HG03432 (cell line): ENCODE measurements around the gene RIMS3.

ENCODE experiments used
- ATAC-seq: cut with Tn5 transposase; IDR thresholded peaks from one replicate; pipeline ENCODE4 v1.9.1; 2021; ENCODE audit warnings: mild to moderate bottlenecking, moderate library complexity; ENCODE audit not compliant: unreplicated experiment

RIMS3 gene

DNA sequence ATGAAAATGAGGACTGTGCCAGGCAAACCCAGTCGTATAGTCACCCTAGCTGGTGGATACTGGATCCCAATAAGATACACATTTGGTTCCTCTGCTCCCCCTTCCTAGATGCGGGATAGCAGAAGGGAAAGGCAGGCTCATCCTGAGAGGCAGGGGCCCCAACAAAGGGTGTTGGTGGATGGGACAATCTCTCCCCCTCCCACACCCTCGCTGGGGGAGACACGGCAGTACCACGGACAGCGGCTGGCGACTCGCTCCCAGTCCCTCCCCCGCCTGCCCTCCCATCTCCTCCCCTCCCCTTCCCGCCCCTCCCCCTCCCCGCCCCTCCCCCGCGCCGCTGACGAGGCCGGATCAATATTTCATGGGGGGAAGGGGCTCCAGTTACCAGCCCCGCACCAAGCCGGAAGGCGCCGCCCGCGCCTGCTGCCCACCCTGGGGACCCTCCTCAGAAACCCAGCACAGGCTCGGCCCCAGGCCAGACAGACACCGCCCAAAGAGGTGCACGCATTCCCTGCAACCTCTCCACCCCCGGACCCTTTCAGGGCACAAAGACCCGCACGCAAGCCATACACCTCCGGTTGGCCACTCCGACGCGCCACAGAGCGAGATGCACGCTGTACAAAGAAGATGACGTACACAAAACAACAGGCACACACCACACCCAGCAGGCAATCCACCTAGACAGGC, 11.5 kb downstream of the RIMS3 start:
- no peak for ATAC-seq

DNA sequence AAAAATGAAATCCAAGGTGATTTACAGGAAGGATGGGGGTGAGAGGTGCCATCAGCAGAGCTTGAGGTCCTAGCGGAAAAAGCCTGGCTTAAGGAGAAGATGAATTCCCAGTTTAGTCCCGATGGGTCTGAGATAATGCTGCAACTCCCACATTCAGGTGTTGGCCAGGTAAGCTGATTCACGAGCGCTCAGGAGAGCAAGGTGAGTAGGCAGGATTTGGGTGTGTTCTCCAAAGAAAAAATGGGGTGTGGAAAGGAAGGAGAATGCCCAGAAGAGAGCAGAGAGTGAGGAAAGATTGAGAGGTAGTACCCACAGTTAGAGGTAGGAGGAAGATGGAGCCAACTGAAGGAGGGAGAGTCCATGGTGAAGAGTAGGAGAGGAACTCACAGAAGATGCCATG, 12.5 kb downstream of the RIMS3 start:
- ATAC-seq = no peak

DNA sequence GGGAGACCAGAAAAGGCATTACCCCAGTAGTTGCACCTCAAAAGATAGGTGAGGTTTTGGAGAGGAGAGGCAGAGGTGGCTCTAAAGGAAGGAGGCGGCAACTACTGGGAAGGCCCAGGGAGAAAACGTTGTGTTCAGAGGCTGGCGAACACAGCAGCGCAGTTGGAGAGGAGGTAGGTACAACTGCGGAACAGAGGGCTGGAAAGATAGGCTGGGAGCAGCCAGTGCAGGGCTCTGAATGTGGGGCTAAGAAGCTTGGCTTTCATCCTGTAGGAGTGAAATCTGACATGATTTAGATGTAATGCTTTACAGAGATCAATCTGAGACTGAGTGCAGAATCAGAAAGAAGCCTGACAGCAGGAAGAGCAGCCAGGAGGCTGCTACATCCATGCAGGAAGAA, 13.0 kb downstream of the RIMS3 start:
- ATAC-seq = no peak

DNA sequence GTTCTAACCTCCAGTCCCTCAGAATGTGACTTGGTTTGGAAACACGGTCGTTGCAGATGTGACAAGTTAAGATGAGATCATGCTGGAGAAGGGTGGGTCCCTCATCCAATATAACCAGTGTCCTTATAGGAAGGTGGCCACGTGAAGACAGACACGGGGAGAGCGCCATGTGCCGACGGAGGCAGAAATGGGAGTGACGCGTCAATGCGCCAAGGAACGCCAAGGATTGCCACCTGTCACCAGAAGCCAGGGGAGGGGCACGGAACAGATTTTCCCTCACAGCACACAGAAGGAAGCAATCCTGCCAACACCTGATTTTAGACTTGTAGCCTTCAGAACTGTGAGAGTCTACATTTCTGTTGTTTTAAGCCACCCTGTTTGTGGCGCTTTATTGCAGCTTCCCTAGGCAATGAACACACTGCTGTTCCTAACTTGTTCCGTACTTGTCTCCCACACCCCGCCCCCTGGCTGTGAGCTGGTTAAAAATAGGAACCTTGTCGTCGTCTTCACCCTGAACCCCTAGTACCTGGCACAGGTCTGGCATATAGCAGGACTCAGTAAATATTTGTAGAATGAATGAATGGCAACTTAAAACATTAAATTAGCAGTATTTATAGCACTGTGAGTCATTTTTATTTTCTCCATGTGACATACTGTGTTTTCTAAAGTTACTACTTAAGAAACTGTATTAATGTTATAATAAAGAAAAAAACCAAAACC, 14.2 kb downstream of the RIMS3 start:
- no peak for ATAC-seq

DNA sequence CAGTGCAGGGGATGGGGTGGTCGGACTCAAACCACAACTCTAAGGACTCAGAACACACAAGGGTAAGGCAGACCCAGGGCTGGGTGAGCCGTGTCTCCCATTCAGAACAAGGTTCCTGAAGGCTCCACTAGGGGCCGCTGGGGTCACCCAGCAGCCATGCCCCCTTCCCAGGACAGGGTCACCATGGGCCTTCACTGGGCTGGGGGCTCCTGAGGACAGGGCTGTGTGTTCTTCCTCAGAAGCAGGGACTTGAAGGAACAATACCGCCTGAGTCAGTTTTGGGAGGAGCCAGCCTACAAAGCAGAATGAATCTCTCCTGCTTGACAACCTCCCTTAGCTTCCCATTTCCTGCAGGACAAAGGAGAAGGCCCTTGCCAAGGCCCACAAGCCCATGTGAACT, 15.4 kb downstream of the RIMS3 start:
- no peak for ATAC-seq

DNA sequence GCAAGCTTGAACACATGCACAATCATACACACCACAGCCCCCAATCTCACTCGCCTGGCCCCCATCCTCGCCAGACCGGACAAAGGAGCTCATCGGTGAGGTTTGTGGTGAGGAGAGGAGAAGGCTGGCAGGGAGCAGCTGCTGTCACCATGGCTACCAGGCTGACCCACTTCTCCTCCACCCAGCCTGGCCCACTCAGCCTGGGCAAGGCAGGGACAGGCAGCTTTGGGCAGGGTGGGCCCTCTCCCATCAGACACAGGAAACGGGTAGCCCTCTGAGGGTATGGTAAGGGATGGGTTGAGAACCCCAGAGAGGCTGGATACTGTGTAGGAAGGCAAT, 15.9 kb downstream of the RIMS3 start:
- ATAC-seq = no peak

DNA sequence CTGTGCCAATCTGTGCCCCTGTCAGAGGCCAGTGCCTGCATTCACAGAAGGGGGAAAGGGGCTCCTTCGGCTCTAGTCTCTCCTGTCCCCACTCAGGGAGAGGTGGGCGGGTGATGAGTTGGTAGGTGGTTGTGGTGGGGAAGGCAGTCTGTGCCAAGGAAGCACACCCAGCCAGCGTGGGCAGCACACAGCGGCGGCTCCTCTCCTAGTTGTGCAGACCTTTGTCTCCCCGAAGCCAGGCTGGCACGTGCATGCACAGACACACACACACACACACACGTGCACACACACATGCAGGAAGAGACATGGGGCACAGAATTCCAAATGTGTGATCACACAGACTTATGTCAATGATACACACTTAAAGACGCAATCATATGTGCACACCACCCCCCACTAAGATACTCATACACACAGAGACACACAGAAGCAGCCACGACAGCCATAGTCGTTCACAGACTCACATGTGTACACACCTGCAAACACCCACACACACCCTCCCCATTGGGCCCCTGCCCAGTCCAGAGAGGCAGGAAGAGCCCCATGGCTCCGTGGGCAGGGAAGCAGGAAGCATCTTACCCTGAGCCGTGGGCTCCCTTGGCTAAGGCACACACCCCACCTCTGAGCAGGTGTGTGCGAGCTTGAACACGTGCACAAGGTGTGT, 16.4 kb downstream of the RIMS3 start:
- ATAC-seq = no peak

DNA sequence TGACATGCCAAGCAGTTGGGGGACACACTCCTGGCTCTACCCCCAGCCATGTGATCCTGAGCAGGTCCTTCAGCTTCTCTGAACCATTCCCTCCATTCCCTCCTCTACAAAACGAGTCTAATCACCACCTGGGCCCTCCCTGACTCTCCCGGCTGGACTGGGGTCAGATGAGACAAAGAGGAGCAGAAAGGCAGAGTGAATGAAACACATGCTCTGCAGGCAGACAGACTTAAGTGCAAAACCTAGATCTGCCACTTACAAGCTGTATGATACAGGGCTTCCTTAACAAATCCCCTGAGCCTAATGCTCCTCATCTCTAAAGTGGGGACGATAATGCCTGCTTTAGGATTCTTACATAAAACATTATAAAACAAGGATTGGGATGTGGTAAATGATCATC, 17.3 kb downstream of the RIMS3 start:
- ATAC-seq = no peak

DNA sequence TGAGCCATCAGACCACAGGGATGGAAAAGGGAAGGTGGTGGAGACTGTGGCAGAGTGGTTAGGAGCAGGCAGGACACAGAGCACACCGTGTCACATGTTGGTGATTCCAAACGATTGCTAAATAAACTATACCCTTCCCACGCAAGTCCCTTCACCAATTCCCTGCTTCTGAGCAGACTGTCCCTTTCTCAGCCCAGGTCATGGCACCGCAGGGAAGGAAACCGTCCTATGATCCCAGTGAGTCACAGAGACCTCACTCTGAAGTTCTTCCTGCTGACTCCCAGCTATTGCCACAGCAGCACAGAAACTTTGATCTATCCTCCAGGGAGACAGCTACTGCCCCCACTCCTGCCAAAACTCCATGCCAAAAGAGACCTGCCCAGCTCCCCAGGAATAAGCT, 19.2 kb downstream of the RIMS3 start:
- ATAC-seq = no peak

DNA sequence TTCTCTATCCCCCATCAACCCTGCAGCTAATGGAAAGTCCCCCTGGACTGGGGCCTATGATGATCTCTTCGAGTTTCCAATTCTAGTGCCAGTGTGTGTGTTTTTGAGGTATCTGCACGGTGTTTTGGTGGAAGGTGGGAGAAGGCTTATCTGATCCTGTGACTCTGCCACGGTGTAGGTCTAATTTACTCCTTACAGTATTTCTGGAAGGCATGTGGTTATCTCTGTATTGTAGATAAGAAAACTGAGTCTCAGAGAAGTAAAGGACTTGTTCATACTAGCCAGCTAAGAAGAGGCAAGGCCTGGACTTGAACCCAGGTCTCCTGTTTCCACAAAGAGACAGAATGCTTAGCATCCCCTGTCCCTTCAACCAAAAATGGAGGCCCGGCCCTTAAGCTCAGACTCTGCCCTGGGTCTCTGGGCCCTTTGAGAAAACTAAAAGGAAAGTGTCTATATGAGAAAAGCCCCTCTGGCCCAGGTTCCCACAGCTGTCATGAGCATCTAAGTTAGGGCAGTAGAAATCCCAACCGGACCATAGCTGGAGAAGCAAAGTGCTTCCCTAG, 20.3 kb downstream of the RIMS3 start:
- no peak for ATAC-seq

DNA sequence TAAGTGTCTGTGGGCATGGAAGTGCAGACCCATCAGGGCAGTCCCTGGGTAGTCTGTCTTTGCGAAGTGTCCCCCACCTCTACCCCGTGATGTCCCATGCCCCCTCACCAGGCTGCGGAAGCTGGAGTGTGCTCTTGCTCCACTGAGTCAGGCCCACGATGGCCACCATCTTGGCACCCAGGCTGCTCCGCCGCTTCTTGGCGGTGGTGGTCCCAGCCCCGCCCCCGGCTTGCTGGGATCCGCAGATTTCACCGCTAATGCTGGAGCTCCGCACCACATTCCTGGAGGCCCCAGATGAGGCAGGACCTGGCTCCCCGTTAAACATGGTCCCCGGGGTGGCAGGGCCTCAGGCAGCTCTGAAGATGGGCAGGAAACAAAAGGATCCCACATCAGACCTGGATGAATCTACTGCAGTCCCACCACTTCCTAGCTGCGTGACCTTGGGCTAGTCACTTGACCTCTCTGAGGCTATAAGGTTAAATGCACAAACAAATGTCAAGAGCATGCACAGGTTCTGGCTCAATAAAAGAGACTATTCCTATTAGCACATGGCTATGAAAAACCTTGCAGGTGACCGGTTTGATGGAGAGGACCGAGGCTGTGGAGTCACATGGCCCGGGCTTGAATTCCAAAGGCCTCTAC, 23.8 kb downstream of the RIMS3 start:
- ATAC-seq = no peak

DNA sequence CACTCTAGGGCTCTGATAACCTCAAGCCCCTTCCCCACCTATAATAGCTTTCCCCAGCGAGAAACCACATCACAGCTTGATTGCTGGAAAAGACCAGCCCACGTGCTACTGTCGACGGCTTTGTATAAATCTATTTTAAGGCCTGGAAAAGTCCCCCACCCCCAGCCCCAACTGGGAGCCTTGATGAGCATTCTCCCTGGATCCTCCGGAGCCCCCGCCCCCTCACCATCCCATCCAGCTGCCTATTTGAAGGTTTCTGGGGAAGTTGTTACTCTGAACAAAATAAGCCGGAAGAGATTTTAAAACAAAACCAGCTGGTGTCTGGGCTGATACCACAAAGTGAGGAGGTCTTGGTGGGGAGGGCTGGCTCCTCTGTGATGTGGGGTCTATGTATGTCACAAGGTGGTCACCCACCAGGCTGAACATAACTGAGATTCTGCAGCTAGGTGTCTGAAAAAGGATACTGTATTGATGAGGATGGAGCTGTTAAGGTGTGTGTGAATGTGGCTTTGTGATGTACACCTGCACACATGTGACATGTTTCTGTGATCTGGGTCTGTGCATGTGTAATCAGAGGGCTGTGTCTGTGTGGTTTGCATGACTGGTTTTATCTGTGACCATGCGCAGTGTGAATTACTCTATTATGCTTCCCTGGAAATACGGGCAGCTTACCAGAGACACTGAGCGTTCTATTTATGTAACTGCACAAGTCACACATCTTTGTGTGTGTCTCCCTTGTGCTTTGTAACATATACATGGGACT, 25.0 kb downstream of the RIMS3 start:
- ATAC-seq = no peak

DNA sequence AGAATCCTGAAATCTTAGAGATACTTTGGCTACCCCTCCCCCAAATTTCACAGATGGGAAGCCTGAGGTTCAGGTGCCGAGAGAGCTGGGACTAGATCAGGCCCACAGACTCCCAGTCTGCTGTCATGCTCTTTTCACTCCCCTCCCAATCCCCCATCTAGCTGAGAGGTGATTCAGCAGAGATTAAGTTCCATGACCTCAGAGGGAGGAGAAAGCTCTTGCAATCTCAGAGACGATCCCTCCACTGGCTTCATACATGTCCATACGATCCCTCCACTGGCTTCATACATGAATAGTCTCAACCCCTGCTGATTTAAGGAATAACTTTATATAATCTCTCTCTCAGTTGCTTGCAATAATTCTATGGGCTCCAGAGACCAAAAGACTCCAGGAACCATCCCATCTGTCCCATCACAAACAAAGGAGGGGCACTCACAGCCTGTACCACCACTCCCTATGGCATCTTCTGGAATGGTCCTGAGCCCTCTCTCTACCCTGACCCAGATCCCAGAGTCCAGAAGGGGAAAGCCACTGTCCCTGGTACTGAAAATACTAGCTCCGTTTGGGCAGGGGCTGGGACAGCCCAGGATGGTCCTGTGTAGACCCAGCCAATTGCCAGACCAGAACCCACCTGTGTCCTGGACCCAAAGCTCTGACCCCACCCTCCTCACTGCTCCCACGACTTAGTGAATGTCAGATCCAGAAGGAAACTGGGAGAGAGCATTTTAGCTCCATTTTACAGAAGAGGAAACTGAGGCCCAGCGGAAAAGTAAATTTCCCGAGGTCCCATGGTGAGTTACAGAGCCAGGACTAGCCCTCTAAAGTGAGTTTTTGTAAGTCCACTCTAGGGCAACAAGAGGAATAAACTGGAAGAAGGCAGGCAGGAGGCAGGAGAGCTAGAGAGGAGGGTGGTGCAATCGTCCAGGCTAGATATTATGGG, 27.1 kb downstream of the RIMS3 start:
- ATAC-seq = no peak

DNA sequence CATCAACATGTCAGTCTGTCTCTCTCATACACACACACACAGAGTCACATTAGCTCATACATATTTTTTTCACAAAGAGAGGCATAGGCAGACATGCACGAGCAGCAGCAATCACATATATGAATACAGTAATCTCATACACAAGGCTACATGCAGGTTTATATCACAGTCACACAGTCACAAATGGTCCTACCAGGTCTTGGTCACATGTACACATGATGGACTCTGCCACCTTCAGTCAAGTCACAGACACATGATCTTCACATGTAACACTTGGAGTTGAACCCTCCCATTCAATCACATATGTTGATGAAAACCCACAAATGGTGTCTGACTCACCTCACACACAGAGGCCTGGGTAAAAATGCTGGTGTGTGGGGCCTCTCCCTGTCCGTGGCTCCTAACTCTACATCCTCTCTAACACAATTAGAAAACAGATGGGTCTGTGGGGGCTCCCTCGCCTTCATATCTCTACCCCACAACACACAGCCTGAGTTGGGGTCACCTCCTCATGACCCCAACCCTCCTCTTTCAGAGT, 27.9 kb downstream of the RIMS3 start:
- no peak for ATAC-seq

DNA sequence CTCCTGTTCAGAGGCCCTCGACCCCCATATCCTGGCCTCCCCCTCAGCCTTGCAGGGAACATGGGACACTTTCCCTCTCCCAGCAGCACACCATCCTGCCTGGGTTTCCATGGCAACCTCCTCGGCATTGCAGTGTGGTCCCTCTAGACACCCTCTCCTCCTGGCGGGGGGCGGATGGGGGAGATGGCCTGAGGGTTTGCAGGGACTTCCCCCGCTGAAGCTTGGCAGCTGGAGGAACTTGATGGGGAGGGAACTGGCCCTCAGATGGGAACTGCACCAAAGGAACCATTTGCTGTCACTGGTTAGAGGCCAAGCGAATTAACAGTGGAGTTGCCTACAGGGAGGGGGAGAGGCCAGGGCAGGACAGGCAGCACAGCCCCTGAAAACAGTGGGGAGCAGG, 28.7 kb downstream of the RIMS3 start:
- ATAC-seq = no peak

DNA sequence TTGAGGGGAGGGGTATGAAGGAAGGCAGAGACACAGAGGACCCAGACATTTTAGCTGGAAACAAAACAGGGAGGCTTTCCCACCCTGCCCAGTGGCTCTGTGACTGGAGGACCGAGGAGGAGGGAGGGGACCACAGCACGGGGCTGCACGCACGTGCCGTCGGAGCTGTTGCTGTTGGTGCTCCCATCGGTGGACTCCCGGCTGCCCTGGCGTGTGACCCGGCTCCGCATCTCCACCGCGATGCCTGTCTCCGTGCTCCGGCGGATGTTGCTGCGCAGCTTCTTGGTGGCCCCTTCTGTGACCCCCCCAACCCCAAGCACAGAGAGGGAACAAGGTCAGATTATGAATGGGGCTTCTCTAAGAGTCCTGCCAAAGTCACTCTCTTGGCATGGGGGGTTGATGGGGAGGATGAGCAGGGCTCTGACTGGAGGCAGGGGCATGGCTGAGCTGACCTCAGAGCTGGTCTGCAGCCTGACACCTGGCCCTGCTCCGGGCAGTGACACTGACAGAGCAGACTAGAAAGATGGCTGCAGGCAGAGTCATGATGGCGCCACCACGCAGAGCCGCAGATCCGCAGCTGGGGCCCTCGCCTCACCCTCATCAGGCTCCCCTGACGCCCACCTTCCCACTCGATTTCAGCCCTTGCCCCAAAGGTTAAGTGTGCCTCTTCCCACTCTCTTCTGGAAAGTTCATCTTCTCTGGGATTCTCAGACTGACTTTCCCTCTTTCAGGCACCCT, 29.6 kb downstream of the RIMS3 start:
- no peak for ATAC-seq

DNA sequence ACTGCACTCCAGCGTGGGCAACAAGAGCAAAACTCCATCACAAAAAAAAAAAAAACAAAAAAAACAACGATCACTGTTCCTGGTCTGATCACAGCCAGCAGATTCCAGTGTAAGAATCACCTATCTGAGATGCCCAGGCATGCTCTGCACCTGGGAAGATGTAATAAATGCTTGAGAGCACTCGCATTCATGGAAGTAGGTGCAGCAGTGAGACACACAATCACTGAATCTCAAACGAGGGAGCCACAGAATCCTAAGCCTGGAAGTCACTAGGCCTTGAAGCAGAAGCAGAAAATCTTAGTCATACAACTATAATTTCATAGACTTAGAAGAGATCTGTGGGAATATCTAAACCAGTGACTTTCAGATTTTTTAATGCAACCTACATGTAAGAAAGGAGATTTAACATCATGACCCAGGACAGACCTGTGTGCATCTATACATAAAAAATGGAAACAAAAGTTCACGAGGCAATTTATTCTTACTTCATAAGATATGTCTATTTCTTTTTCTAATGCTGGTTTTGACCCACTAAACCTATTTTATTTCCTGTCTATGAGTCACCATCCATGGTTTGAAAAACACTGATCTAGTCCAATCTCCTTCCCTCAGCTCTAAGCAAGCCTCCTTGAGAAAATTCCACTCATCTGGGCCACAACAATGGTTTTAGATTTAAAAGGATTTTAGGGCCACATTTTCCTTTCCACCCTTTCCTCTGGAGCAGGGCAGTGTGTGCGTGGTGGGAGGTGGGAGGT, 30.4 kb downstream of the RIMS3 start:
- no peak for ATAC-seq

DNA sequence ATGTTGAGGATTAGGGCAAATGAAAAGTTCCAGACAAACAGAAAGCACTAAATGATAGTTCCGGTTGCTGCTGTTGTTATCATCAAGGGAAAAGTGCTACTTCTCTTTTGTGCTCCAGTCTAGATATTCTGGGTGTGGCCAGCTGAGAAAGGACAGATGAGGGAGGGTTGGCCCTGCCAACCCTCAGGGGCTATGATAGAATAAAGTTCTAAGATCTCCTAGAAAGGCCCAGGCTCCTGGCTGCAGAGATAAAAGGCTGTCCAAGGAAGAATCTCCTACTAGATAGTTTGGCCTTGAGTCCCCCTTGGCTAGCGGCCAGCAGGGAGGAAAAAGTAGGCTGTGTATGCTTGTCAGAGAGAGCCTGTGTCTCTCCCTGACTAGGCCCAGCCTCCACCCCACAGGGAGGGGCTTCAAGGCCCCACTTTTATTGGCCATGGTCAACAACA, 31.5 kb downstream of the RIMS3 start:
- no peak for ATAC-seq
